HepG2 (cell line): Measurements from ENCODE around the gene FAM228B. TPM values are rescaled to one million over a fixed set of nuclear protein-coding genes. Genes with fewer than 3 reads are reported as not detected.

Experiments used
- ATAC-seq: fragments of 200-7000 bp; cut with Tn5 transposase; 3 replicates; pipeline ENCODE4 v1.9.1; 2020; ENCODE audit warnings: mild to moderate bottlenecking, moderate library complexity
- BruUV-seq: library from RNA; stranded (reverse); fragments of 400-500 nt; replicated peaks from 2 replicates; lab custom pipeline; 2021; lab: Mats Ljungman, UMichigan
- CTCF ChIA-PET: fragments of 300-600 bp; formaldehyde crosslinking; extraction: SDS; loops from one replicate; lab custom pipeline; 2021; ENCODE audit warnings: low total read pairs, inconsistent platforms, low intra/inter-chr PET ratio; lab: Yijun Ruan, JAX
- POLR2A ChIA-PET: fragments of 350-600 bp; sonication (Branson Sonifier 250); formaldehyde crosslinking; loops from one replicate; lab custom pipeline; 2020; ENCODE audit warnings: antibody characterized with exemption, inconsistent platforms; lab: Yijun Ruan, JAX
- DNase-seq: peaks from one replicate; pipeline ENCODE4 v3.0.0-alpha.2; 2015; ENCODE audit warnings: low spot score
- FAIRE-seq: peaks from 3 replicates; lab custom pipeline; 2011; peaks lifted over from hg19 to GRCh38; lab: Jason Lieb, UNC
- H2AFZ ChIP-seq: one replicate; pipeline ENCODE4 v1.6.1; 2011; ENCODE audit warnings: low read length, inconsistent platforms
- H3K27ac ChIP-seq: fragments of 300-600 bp; 3 replicates; pipeline ENCODE4 v1.8.0; 2011; ENCODE audit warnings: mixed run types, mild to moderate bottlenecking, mixed read lengths, low read length, inconsistent platforms; ENCODE audit not compliant: insufficient read depth; ENCODE audit errors: extremely low read length
- H3K27me3 ChIP-seq, 2 experiments: fragments of 200-600 bp in 1 of 2; 2 replicates in 1 of 2; 3 replicates in 1 of 2; pipeline versions ENCODE4 v1.6.0 to v1.8.0; 2011; ENCODE audit warnings: low read length in 2 of 2, mild to moderate bottlenecking in 2 of 2, moderate library complexity in 2 of 2, inconsistent platforms in 1 of 2; ENCODE audit not compliant: insufficient read depth in 2 of 2, control insufficient read depth in 1 of 2
- H3K36me3 ChIP-seq, 2 experiments: fragments of 200-600 bp in 1 of 2; replicated peaks in 1 of 2; 2 replicates in 1 of 2; 3 replicates in 1 of 2; pipeline versions ENCODE4 v1.5.1 to v1.8.0; 2011; ENCODE audit warnings: low read length in 2 of 2, inconsistent platforms in 1 of 2; ENCODE audit not compliant: insufficient read depth in 2 of 2, control insufficient read depth in 1 of 2
- H3K4me1 ChIP-seq: 2 replicates; pipeline ENCODE4 v1.5.1; 2012; ENCODE audit warnings: low read length, inconsistent platforms; ENCODE audit not compliant: insufficient read depth
- H3K4me2 ChIP-seq: 2 replicates; pipeline ENCODE4 v1.6.0; 2011; ENCODE audit warnings: low read depth, low read length, inconsistent platforms
- H3K4me3 ChIP-seq, 3 experiments: fragments of 200-600 bp in 1 of 3; sonication (generic), shearing (Covaris generic) in 1 of 3; replicated peaks in 1 of 3; 2 replicates each; pipeline ENCODE4 v1.5.1; 2011 to 2016; ENCODE audit warnings: low read length in 3 of 3, inconsistent platforms in 2 of 3, low read depth in 2 of 3, mild to moderate bottlenecking in 2 of 3, control low read depth in 1 of 3, mixed read lengths in 1 of 3; ENCODE audit not compliant: insufficient read depth in 1 of 3
- H3K79me2 ChIP-seq: one replicate; pipeline ENCODE4 v1.6.1; 2011; ENCODE audit warnings: low read length, inconsistent platforms; ENCODE audit not compliant: insufficient read depth
- H3K9ac ChIP-seq: 2 replicates; pipeline ENCODE4 v1.6.0; 2011; ENCODE audit warnings: mild to moderate bottlenecking, low read depth, low read length, inconsistent platforms; ENCODE audit not compliant: insufficient read depth
- H3K9me3 ChIP-seq: 2 replicates; pipeline ENCODE4 v1.5.1; 2012; ENCODE audit warnings: mild to moderate bottlenecking, low read length
- H4K20me1 ChIP-seq: 2 replicates; pipeline ENCODE4 v1.6.0; 2011; ENCODE audit warnings: inconsistent platforms, mild to moderate bottlenecking, low read length, moderate library complexity; ENCODE audit not compliant: insufficient read depth
- DPF2 ChIP-seq: sonication (generic); formaldehyde crosslinking; IDR thresholded peaks from 2 replicates; pipeline ENCODE4 v1.4.0; 2020; ENCODE audit warnings: mild to moderate bottlenecking, low read depth, missing genetic modification reagents, borderline replicate concordance
- KAT2B ChIP-seq: fragments of 150-350 bp; IDR thresholded peaks from 2 replicates; pipeline ENCODE4 v1.6.1; 2014; ENCODE audit warnings: low read depth, low read length, borderline replicate concordance
- POLR2A ChIP-seq, 2 experiments: IDR thresholded peaks; 2 replicates each; pipeline ENCODE4 v1.6.1; 2011; ENCODE audit warnings: low read depth in 2 of 2, low read length in 2 of 2, mild to moderate bottlenecking in 1 of 2, moderate library complexity in 1 of 2; ENCODE audit not compliant: insufficient read depth in 1 of 2
- ZFAT ChIP-seq: sonication (generic); formaldehyde crosslinking; conservative IDR thresholded peaks from 2 replicates; pipeline ENCODE4 v1.8.1; 2023; ENCODE audit warnings: missing genetic modification reagents, inconsistent platforms
- ZNF317 ChIP-seq: sonication (generic); formaldehyde crosslinking; IDR thresholded peaks from 2 replicates; pipeline ENCODE4 v1.5.0; 2020; ENCODE audit warnings: mild to moderate bottlenecking, missing genetic modification reagents
- ZNF598 ChIP-seq: sonication (generic); formaldehyde crosslinking; IDR thresholded peaks from 2 replicates; pipeline ENCODE4 v1.5.1; 2020; ENCODE audit warnings: mild to moderate bottlenecking, missing genetic modification reagents, borderline replicate concordance
- ZNF709 ChIP-seq: sonication (generic); formaldehyde crosslinking; IDR thresholded peaks from 2 replicates; pipeline ENCODE4 v1.5.0; 2020; ENCODE audit warnings: mild to moderate bottlenecking, missing genetic modification reagents
- WGBS: methylation state at CpG from one replicate; pipeline ENCODE4 v1.1.6; 2017; ENCODE audit warnings: low lambda C conversion rate; 5-methylcytosine and 5-hydroxymethylcytosine counted together
- in situ Hi-C: cut with HindIII; loops from 2 replicates; pipeline ENCODE4 v1.10.0; 2017; ENCODE audit warnings: low pct_unique_long_range_greater_than_20kb; ENCODE audit not compliant: extremely low pct_ligation_motif_present
- intact Hi-C: fragments of 100-400 bp; cut with micrococcal nuclease; formaldehyde crosslinking; loops from one replicate; pipeline ENCODE4 v1.10.0; 2022; ENCODE audit not compliant: unreplicated experiment
- polyA plus RNA-seq, 8 experiments: library from polyadenylated mRNA; depleted of rRNA in 3 of 8; stranded (reverse) in 7 of 8; unstranded in 1 of 8; fragments of >200 nt; fragmentation: Illumina TruSeq in 4 of 8; extraction: Trizol in 4 of 8; gene quantifications; 2 replicates each; pipeline versions ENCODE4 v1.2.1 to v1.2.3, GENCODE V29; 2011 to 2016; ENCODE audit warnings: low read depth in 4 of 8, missing spikeins in 1 of 8, mixed read lengths in 1 of 8; ENCODE audit not compliant: insufficient read depth in 1 of 8
- total RNA-seq, 5 experiments: library from RNA; depleted of rRNA; stranded (reverse); fragments of >200 nt; fragmentation: Illumina TruSeq; extraction: Trizol; gene quantifications; 2 replicates each; pipeline ENCODE4 v1.2.3, GENCODE V29; 2016; ENCODE audit warnings: low read depth in 1 of 5
- TF ChIP-seq, protein P1 (sequence below): sonication (generic); formaldehyde crosslinking; IDR thresholded peaks from 2 replicates; pipeline ENCODE4 v1.4.0; 2020; ENCODE audit warnings: missing genetic modification reagents, borderline replicate concordance

Gene FAM228B
- total and polyA plus RNA-seq, 2 of the 13 experiments (the other 11 are each of a cell fraction or from before 2014, with no cell fraction given) = 0.79 to 1.1 TPM

DNA sequence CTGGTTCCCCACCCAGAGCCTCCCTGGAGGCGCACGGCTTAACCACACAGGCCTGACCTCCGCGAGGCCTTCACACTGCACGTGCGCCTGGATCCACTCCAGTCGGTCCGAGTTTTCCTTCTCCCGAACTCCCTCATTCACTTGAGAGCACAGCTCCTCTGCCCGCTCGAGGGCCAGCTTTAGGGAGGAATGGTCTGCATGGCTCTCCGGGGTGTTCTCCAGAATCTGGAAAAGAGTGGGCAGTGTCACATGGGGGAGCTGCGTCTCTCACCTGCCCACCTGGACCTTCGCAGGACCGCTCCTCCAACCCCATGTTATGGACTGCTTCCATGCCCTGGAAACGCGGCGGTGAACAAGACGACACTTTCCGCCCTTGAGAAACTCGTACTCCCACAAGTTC lies 87.5 kb downstream of the FAM228B start:
- DNase-seq (no peak), FAIRE-seq (no peak), ATAC-seq (no peak)
- BruUV-seq = no TSS peak
- Histone ChIP-seq H3K4me1 (no peaks in the 10 kb centered on the region), H3K4me3 (no peak overlapping the region), H3K9me3 (no peaks in the 10 kb centered on the region), H3K36me3 (peaks cover 2 to 16% of the 10 kb centered on the region in 2 experiments; a peak in 3 of 5 replicates), H3K79me2 (no peaks in the 10 kb centered on the region), H3K27me3 (no peaks in the 10 kb centered on the region), H4K20me1 (no peaks in the 10 kb centered on the region), H3K9ac (no peak overlapping the region), H3K27ac (no peak overlapping the region), H2AFZ (no peak overlapping the region), H3K4me2 (no peak overlapping the region)
- WGBS = 99% methylated on average over 21 of the region's 21 CpGs
- in situ Hi-C loops (no loop called here), intact Hi-C loops (no loop called here)
- POLR2A ChIA-PET = no interaction called here
- no peak for TF ChIP-seq POLR2A (IDR thresholded peaks at IDR 0.05; ENCODE audit: insufficient read depth in 1 of 2, low read depth in 2 of 2, low read length in 2 of 2)
- TF ChIP-seq ZNF598 (CRISPR knock-in tag) = no peak
- no peak for TF ChIP-seq ZFAT
- TF ChIP-seq ZNF709 (CRISPR knock-in tag) = no peak
- no peak for TF ChIP-seq KAT2B
- TF ChIP-seq, protein P1, sequence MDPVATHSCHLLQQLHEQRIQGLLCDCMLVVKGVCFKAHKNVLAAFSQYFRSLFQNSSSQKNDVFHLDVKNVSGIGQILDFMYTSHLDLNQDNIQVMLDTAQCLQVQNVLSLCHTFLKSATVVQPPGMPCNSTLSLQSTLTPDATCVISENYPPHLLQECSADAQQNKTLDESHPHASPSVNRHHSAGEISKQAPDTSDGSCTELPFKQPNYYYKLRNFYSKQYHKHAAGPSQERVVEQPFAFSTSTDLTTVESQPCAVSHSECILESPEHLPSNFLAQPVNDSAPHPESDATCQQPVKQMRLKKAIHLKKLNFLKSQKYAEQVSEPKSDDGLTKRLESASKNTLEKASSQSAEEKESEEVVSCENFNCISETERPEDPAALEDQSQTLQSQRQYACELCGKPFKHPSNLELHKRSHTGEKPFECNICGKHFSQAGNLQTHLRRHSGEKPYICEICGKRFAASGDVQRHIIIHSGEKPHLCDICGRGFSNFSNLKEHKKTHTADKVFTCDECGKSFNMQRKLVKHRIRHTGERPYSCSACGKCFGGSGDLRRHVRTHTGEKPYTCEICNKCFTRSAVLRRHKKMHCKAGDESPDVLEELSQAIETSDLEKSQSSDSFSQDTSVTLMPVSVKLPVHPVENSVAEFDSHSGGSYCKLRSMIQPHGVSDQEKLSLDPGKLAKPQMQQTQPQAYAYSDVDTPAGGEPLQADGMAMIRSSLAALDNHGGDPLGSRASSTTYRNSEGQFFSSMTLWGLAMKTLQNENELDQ = no peak
- no peak for TF ChIP-seq DPF2 (CRISPR knock-in tag)
- no peak for TF ChIP-seq ZNF317 (CRISPR knock-in tag)
- CTCF ChIA-PET = no interaction called here
